Stomach (tissue), 4 donors: Measurements from ENCODE around the gene MYMX.

Experiments used
- CTCF ChIP-seq, 7 experiments: fragments of 450-650 bp in 4 of 7; fragments of 200-600 bp in 3 of 7; sonication (generic) in 3 of 7; IDR thresholded peaks; one replicate each; pipeline ENCODE4 v1.5.1; 2016 to 2019; ENCODE audit warnings: antibody characterized with exemption in 7 of 7, control low read depth in 2 of 7, mild to moderate bottlenecking in 1 of 7
- EP300 ChIP-seq: sonication (generic); formaldehyde crosslinking; IDR thresholded peaks from one replicate; pipeline ENCODE4 v1.6.1; 2017; ENCODE audit warnings: antibody characterized with exemption
- POLR2A ChIP-seq, 4 donors: fragments of 450-650 bp; IDR thresholded peaks; one replicate each; pipeline ENCODE4 v1.6.1; 2016; ENCODE audit warnings: antibody characterized with exemption in 4 of 4, control low read depth in 2 of 4, mild to moderate bottlenecking in 1 of 4, moderate library complexity in 1 of 4
- POLR2AphosphoS5 ChIP-seq, 3 donors: sonication (generic); formaldehyde crosslinking; IDR thresholded peaks; one replicate each; pipeline ENCODE4 v1.6.1; 2016; ENCODE audit warnings: antibody characterized with exemption in 3 of 3

GRCh38 chr6:44180886-44181285, 35.8 kb upstream of the MYMX start:
- TF ChIP-seq POLR2A (IDR thresholded peaks at IDR 0.05) (no peak), CTCF (IDR thresholded peaks at IDR 0.05) (no peak), EP300 (no peak), POLR2AphosphoS5 (IDR thresholded peaks at IDR 0.05) (no peak)
